Erythroblast (primary cell): Measurements from ENCODE around the gene IDUA.
A peak's percentile ranks its signal among the peaks of the same experiment; 100 is the strongest.

Experiments
- DNase-seq, 2 experiments: peaks; one replicate each; lab custom pipeline; 2025; lab: John Stamatoyannopoulos, UW
- GATA1 ChIP-seq: IDR thresholded peaks from 2 replicates; pipeline ENCODE4 v1.6.1; 2011; ENCODE audit warnings: low read depth, mild to moderate bottlenecking, control low read depth, low read length, moderate library complexity
- POLR2A ChIP-seq: IDR thresholded peaks from 2 replicates; pipeline ENCODE4 v1.6.1; 2011; ENCODE audit warnings: mild to moderate bottlenecking, low read length

Gene IDUA

DNA sequence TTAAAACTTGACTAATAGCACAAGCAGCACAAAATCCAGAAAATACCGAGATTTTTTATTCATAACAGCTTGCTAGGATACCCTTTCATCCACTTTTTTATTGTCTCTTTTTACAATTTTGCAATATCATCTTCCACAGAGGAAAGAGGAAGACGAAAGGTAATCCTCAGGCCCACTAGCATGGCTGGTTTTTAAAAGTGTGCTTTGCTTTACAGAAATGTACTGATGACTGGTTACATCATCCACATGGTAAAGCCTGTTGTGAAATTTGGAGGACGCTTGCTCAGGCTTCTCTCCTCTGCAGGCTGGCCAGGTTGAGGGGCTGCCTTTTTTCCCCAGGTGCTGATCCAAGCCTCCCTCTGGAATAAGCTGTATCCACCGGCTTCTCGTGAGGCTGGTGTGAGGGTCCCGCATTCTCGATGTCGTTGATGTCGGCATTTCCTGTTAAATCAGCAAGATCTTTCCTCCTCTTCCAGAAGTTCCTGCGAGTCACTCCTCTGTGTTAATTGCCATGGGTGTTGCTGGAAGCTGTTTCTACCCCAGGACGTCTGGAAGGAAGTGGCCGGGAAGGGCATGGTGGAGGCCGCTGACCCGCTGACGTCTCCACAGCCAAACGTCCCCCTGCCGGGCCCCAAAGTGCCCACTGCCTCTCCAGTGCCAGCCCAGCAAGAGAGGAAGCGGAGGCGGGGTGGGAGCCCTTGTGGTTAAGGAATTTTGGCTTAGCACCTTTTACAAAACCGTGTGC is 7.7 kb upstream of the IDUA start:
- peak in 1 of 2 experiments; percentile 34 for DNase-seq

DNA sequence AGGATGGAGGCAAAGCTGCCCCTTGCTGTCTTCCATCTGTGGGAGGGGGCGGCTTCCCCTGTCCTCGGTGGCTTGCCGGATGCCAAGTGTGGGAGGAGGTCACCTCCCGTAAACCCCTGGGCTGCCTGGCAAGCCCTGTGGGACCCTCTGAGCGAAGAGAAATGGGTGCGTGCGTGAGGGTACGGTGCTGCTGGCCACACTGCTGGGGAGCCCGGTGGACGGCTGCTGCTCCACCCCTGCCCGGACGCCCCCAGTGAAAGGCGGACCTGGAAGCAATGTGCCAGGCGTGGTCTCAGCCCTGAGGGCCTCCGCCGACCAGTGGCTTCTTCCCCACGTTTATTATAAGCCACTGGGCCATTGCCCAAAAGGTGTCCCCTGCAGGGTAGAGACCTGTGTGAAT is 4.6 kb upstream of the IDUA start:
- no peak for DNase-seq

More for the DNA sequence above, 7.7 kb upstream of the IDUA start:
- TF ChIP-seq GATA1 (no peak), POLR2A (no peak)

GRCh38 chr4:982814-983213 is 4.0 kb upstream of the IDUA start:
- TF ChIP-seq POLR2A = no peak
- no peak for TF ChIP-seq GATA1
- DNase-seq = no peak

More for the DNA sequence above, 4.6 kb upstream of the IDUA start:
- TF ChIP-seq GATA1 (no peak), POLR2A (no peak)

GRCh38 chr4:984336-985054 is 2.3 kb upstream of the IDUA start:
- no peak for DNase-seq
- no peak for TF ChIP-seq GATA1

GRCh38 chr4:985123-985830 is 1.6 kb upstream of the IDUA start:
- TF ChIP-seq POLR2A = peak; percentile 40
- TF ChIP-seq GATA1 = no peak
- peak; percentile 80 to 81 for DNase-seq

DNA sequence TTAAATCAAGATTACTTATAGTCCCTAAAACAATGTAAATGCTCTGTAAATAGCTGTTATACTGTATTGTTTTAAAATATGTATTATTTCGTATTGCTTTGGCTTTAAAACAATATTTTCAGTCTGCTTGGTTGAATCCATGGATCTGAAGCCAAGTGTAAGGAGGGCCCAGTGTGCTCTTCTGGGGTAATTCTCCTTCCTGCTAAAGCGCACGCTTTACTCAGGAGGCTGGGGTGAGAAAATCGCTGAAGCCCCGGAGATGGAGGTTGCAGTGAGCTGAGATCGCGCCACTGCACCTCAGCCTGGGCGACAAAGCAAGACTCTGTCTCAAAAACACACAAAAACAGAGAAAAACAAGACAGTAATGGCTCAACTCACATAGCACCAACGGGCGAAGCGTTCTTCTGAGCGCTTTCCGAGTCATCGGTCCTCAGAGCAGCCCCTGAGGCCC is 391 bp upstream of the IDUA start:
- DNase-seq = no peak
- no peak for TF ChIP-seq POLR2A

DNA sequence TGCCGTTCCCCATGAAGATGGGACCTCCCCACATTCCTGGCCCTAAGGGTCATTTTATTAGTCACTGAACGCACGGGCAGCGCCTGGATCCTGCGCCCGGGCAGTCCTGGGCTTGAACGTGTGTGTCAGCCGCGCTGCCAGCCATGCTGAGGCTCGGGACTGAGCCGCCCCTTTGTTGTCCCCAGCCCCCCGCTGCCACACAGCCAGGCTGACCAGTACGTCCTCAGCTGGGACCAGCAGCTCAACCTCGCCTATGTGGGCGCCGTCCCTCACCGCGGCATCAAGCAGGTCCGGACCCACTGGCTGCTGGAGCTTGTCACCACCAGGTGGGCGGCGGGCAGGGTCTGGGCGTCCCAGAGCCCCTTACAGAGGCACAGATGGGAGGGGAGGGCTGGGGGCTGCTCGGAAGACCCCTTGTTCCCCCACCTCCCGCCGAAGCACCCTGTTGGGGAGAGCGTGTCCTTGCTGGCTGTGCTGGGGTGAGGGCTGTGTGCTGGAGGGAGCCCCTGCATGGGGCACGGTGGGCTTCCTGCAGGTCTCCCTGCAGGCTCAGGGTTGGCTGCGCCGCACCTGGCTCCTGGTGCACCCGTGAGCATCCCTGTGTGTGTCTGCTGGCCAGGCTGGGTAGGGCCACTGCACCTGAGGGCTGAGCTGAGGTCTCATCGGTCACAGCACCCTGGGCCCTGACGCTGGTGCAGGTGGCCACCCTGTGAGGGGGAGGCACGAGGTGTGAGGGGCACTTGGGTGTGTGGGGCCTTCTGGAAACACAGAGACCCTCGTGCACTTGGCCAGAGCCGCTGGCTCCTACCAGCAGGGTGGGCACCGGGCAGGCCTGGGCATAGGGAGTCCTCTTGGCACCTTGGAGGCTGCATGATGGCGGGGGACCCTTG is 1.0 kb downstream of the IDUA start:
- DNase-seq = no peak
- TF ChIP-seq POLR2A (no peak), GATA1 (no peak)

- DNase-seq = no peak
Observed at GRCh38 chr4:988726-989721, 2.2 kb downstream of the IDUA start.

DNA sequence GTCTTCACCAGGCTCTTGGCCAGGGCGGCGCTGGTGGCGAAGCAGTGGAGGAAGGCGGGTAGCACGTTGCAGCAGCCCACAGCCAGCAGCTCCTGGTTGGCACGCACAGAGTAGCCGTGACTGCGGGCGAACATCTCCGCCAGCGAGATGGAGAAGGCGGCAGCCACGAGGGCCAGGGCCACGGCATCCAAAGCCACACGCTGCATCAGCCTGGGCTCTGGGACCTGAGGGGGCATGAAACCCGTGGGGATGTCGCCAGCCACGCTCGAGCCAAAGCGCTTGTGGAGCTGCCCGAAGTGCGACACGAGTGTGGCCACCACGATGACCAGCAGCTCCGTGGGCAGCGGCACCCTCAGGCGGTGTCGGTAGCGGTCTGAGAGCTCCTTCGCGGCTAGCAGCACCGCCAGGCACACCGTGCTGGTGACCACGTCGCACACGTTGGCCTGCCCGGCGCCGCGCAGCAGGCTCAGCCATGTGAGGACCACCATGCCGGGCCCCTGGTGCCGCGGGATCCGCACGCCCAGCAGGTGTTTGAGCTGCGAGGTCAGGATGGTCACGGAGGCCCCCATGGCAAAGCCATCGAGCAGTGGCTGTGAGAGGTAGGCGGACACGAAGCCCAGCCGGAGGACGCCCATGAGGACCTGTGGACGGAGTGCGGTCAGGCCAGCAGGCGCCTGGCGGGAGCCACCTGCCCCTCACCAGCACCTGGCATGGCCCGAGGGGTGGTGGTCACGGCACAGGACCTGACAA is 3.1 kb downstream of the IDUA start:
- DNase-seq = no peak
- TF ChIP-seq POLR2A = no peak
- no peak for TF ChIP-seq GATA1

More at GRCh38 chr4:988726-989721, 2.2 kb downstream of the IDUA start:
- no peak for TF ChIP-seq GATA1
- TF ChIP-seq POLR2A = no peak

DNA sequence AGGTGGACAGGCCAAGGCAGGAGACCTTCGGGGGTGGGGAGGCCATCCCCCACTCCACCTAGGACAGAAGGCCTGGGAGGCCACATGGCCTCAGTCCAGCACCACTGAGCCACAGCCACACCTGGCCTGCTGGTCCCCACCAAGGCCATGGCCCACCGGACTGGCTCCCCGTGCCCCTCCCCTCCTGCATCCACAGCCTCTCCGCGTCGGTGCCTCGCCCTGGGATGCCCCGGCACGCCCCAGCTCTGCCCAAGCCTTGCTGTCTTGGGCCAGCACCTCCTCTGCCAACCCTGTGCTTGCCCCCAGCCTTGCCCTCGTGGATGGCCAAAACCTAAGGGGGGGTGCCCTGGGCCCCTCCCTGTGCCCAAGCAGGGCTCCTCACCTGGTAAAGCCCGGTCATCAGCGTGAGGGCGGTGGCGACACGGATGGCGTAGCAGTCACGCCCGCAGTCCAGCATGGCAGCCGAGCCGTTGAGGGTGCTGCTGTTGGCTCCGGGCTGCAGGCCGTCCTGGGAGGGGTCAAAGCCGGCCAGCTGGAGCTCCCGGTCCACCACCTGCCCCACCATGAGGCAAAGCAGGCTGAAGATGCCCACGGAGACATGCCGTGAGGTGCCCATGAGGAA is 4.0 kb downstream of the IDUA start:
- TF ChIP-seq GATA1 (no peak), POLR2A (no peak)

DNA sequence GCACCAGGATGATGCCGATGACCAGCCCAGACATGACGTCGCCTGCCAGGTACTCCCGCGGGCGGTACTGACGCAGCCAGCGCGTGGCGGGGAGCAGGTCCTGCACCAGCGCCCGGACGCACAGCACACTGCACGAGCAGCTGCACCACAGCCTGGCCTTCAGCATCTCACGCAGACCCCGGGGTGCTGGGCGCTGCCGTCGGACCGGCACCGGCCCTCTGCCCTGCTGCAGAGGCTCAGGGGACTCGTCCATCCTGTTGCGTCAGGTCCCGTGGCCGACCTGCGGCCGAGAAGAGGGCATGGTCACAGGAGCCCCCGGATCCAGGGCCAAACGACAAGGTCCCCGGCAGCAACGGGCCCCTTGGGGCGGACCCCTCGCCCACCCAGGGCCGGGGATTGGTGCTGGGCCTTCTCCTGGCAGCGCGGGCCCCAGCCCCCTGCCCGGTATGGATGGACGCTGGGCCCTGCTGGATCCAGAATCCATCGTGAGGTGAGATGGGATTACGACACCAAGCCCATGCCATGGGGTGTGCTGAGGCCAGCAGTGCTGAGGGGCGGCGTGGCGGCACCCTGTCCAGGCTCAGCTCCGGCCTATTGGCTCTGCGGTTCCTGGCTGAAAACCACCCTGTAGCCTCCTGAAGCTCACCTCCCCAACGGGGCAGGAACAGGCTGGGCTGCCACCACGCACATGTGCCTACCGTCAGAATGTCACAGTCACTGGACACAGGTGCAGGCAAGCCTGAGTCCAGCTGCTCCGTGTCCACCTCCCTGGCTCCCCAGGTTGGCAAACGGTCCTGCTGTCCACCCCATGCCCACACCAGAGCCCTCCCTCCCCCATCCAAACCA is 4.8 kb downstream of the IDUA start:
- TF ChIP-seq POLR2A (no peak), GATA1 (no peak)
- no peak for DNase-seq

More for the DNA sequence above, 4.0 kb downstream of the IDUA start:
- DNase-seq = no peak
